Lower leg skin (tissue), 3 donors: Measurements from ENCODE around the gene ROR2.

ENCODE experiments used
- CTCF ChIP-seq, 3 donors: fragments of 450-650 bp; IDR thresholded peaks; one replicate each; pipeline ENCODE4 v1.5.1; 2016; ENCODE audit warnings: antibody characterized with exemption in 3 of 3, mild to moderate bottlenecking in 3 of 3, moderate library complexity in 2 of 3
- POLR2A ChIP-seq, 2 donors: fragments of 450-650 bp; IDR thresholded peaks; one replicate each; pipeline ENCODE4 v1.6.1; 2016 to 2017; ENCODE audit warnings: antibody characterized with exemption in 2 of 2, mild to moderate bottlenecking in 1 of 2, moderate library complexity in 1 of 2

DNA sequence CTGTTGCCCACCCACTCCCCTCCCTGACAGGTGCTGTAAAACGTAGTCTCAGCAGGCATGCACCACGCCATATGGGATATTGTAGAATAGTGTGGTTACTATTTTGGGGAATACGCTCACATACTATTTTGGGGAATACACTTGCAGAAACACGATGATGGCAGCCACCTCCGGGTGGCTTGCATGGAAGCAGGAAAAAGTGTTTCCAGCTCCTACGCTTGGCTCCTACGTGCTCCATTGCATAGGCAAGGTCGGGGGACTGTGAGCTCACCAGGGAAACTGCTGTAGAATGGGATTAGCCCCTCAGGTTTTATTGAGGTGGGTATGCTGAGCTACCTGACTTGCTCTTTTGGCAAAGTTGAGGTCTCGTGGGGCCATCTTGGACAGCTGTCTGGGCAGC is 366.1 kb downstream of the ROR2 start:
- TF ChIP-seq POLR2A (IDR thresholded peaks at IDR 0.05), result no peak
- no peak for TF ChIP-seq CTCF (IDR thresholded peaks at IDR 0.05)
